Measurements from ENCODE around the gene IQGAP3.

IQGAP3 gene

GRCh38 chr1:156488566-156489165 lies 83.7 kb downstream of the IQGAP3 start:
- H4K91ac ChIP-seq (ENCODE audit: low read depth, low read length), result no peak overlapping the region
- H3K9me3 ChIP-seq (ENCODE audit: insufficient read depth, low read depth, low read length), result no peaks in the 10 kb centered on the region
- no peak overlapping the region for H2BK5ac ChIP-seq (ENCODE audit: low read depth, low read length, poor library complexity)

GRCh38 chr1:156487862-156488261 lies 84.5 kb downstream of the IQGAP3 start:
- Histone ChIP-seq H4K91ac (ENCODE audit: low read depth, low read length) (no peak overlapping the region), H3K9ac (ENCODE audit: low read length) (no peak overlapping the region), H3K4me3 (ENCODE audit: low read depth, low read length) (no peak overlapping the region), H3K14ac (ENCODE audit: low read length) (no peak overlapping the region), H2BK5ac (ENCODE audit: low read depth, low read length, poor library complexity) (no peak overlapping the region), H3K4me1 (ENCODE audit: control insufficient read depth in 1 of 2, insufficient read depth in 2 of 2, low read length in 2 of 2) (peaks cover 33 to 35% of the 10 kb centered on the region in 2 experiments), H3K27me3 (ENCODE audit: insufficient read depth, low read length) (no peaks in the 10 kb centered on the region), H3K23ac (ENCODE audit: low read length) (no peak overlapping the region), H3K79me1 (ENCODE audit: low read length) (no peaks in the 10 kb centered on the region), H2AK5ac (ENCODE audit: low read length) (no peak overlapping the region), H3K4me2 (ENCODE audit: low read length) (no peak overlapping the region), H3K9me3 (ENCODE audit: insufficient read depth, low read depth, low read length) (no peaks in the 10 kb centered on the region), H3K4ac (ENCODE audit: low read depth, low read length) (no peak overlapping the region), H4K8ac (ENCODE audit: low read depth, low read length) (no peak overlapping the region), H3K36me3 (ENCODE audit: control insufficient read depth in 1 of 2, insufficient read depth in 2 of 2, low read length in 2 of 2) (peaks cover 0 to 6% of the 10 kb centered on the region in 2 experiments), H3K27ac (ENCODE audit: low read depth, low read length) (no peak overlapping the region), H2BK12ac (ENCODE audit: low read length) (no peak overlapping the region), H4K12ac (ENCODE audit: low read depth, low read length) (no peak overlapping the region), H3K18ac (ENCODE audit: low read length) (no peak overlapping the region), H2BK120ac (ENCODE audit: insufficient read depth, low read length, poor library complexity) (no peak overlapping the region), H2AFZ (ENCODE audit: insufficient read depth, low read length, poor library complexity) (no peak overlapping the region), H3K79me2 (ENCODE audit: control insufficient read depth, insufficient read depth, low read length, poor library complexity) (no peaks in the 10 kb centered on the region)
- DNase-seq, result peak in 1 of 2 donors; percentile 33
- WGBS (ENCODE audit: extremely low coverage, insufficient coverage, insufficient read length), result no CpG with 5 or more reads among the region's 4 CpGs

More at GRCh38 chr1:156488566-156489165, 83.7 kb downstream of the IQGAP3 start:
- no peak overlapping the region for H2BK120ac ChIP-seq (ENCODE audit: insufficient read depth, low read length, poor library complexity)
- H3K4me2 ChIP-seq (ENCODE audit: low read length), result no peak overlapping the region
- no peak overlapping the region for H3K4me3 ChIP-seq (ENCODE audit: low read depth, low read length)
- H3K18ac ChIP-seq (ENCODE audit: low read length), result no peak overlapping the region
- H4K12ac ChIP-seq (ENCODE audit: low read depth, low read length), result no peak overlapping the region
- H3K23ac ChIP-seq (ENCODE audit: low read length), result no peak overlapping the region
- H3K14ac ChIP-seq (ENCODE audit: low read length), result no peak overlapping the region
- H3K36me3 ChIP-seq (ENCODE audit: control insufficient read depth in 1 of 2, insufficient read depth in 2 of 2, low read length in 2 of 2), result no peaks in the 10 kb centered on the region
- H2AFZ ChIP-seq (ENCODE audit: insufficient read depth, low read length, poor library complexity), result no peak overlapping the region
- H2BK12ac ChIP-seq (ENCODE audit: low read length), result no peak overlapping the region
- WGBS (ENCODE audit: extremely low coverage, insufficient coverage, insufficient read length), result no CpG with 5 or more reads among the region's 5 CpGs
- no peak overlapping the region for H3K9ac ChIP-seq (ENCODE audit: low read length)
- H3K4ac ChIP-seq (ENCODE audit: low read depth, low read length), result no peak overlapping the region
- no peak overlapping the region for H2AK5ac ChIP-seq (ENCODE audit: low read length)
- H3K27me3 ChIP-seq (ENCODE audit: insufficient read depth, low read length), result no peaks in the 10 kb centered on the region
- H3K4me1 ChIP-seq (ENCODE audit: control insufficient read depth in 1 of 2, insufficient read depth in 2 of 2, low read length in 2 of 2), result peaks cover 33 to 35% of the 10 kb centered on the region in 2 experiments
- DNase-seq, result peak; percentile 42 to 47
- H3K79me2 ChIP-seq (ENCODE audit: control insufficient read depth, insufficient read depth, low read length, poor library complexity), result no peaks in the 10 kb centered on the region
- H3K79me1 ChIP-seq (ENCODE audit: low read length), result no peaks in the 10 kb centered on the region
- H4K8ac ChIP-seq (ENCODE audit: low read depth, low read length), result no peak overlapping the region
- H3K27ac ChIP-seq (ENCODE audit: low read depth, low read length), result no peak overlapping the region

GRCh38 chr1:156486421-156487344 lies 85.7 kb downstream of the IQGAP3 start:
- Histone ChIP-seq H3K27me3 (ENCODE audit: insufficient read depth, low read length) (no peaks in the 10 kb centered on the region), H3K9ac (ENCODE audit: low read length) (no peak overlapping the region), H2AK5ac (ENCODE audit: low read length) (no peak overlapping the region), H3K27ac (ENCODE audit: low read depth, low read length) (no peak overlapping the region), H4K8ac (ENCODE audit: low read depth, low read length) (no peak overlapping the region), H3K36me3 (ENCODE audit: control insufficient read depth in 1 of 2, insufficient read depth in 2 of 2, low read length in 2 of 2) (peaks cover 9 to 17% of the 10 kb centered on the region in 2 experiments), H3K4me2 (ENCODE audit: low read length) (no peak overlapping the region), H3K79me2 (ENCODE audit: control insufficient read depth, insufficient read depth, low read length, poor library complexity) (no peaks in the 10 kb centered on the region), H3K79me1 (ENCODE audit: low read length) (no peaks in the 10 kb centered on the region), H2BK12ac (ENCODE audit: low read length) (no peak overlapping the region), H3K14ac (ENCODE audit: low read length) (no peak overlapping the region), H3K9me3 (ENCODE audit: insufficient read depth, low read depth, low read length) (peaks cover 4% of the 10 kb centered on the region), H3K4ac (ENCODE audit: low read depth, low read length) (no peak overlapping the region), H2BK5ac (ENCODE audit: low read depth, low read length, poor library complexity) (no peak overlapping the region), H2AFZ (ENCODE audit: insufficient read depth, low read length, poor library complexity) (no peak overlapping the region), H3K4me1 (ENCODE audit: control insufficient read depth in 1 of 2, insufficient read depth in 2 of 2, low read length in 2 of 2) (peaks cover 33 to 35% of the 10 kb centered on the region in 2 experiments), H3K4me3 (ENCODE audit: low read depth, low read length) (no peak overlapping the region), H2BK120ac (ENCODE audit: insufficient read depth, low read length, poor library complexity) (no peak overlapping the region), H4K91ac (ENCODE audit: low read depth, low read length) (no peak overlapping the region), H3K18ac (ENCODE audit: low read length) (no peak overlapping the region), H4K12ac (ENCODE audit: low read depth, low read length) (no peak overlapping the region), H3K23ac (ENCODE audit: low read length) (no peak overlapping the region)
- WGBS (ENCODE audit: extremely low coverage, insufficient coverage, insufficient read length), result no CpG with 5 or more reads among the region's 7 CpGs
- no peak for DNase-seq

- no peak overlapping the region for H3K23ac ChIP-seq (ENCODE audit: low read length)
- H2BK120ac ChIP-seq (ENCODE audit: insufficient read depth, low read length, poor library complexity), result no peak overlapping the region
- no peak overlapping the region for H3K9ac ChIP-seq (ENCODE audit: low read length)
- no peak overlapping the region for H3K4me2 ChIP-seq (ENCODE audit: low read length)
- DNase-seq, result no peak
- no peak overlapping the region for H3K4ac ChIP-seq (ENCODE audit: low read depth, low read length)
- H4K91ac ChIP-seq (ENCODE audit: low read depth, low read length), result no peak overlapping the region
- H3K4me3 ChIP-seq (ENCODE audit: low read depth, low read length), result no peak overlapping the region
- H3K27me3 ChIP-seq (ENCODE audit: insufficient read depth, low read length), result no peaks in the 10 kb centered on the region
- no peaks in the 10 kb centered on the region for H3K79me1 ChIP-seq (ENCODE audit: low read length)
- H3K14ac ChIP-seq (ENCODE audit: low read length), result no peak overlapping the region
- H3K79me2 ChIP-seq (ENCODE audit: control insufficient read depth, insufficient read depth, low read length, poor library complexity), result no peaks in the 10 kb centered on the region
- H2AFZ ChIP-seq (ENCODE audit: insufficient read depth, low read length, poor library complexity), result no peak overlapping the region
- H2BK5ac ChIP-seq (ENCODE audit: low read depth, low read length, poor library complexity), result no peak overlapping the region
- no peak overlapping the region for H2AK5ac ChIP-seq (ENCODE audit: low read length)
- H4K8ac ChIP-seq (ENCODE audit: low read depth, low read length), result no peak overlapping the region
- peaks cover 16 to 24% of the 10 kb centered on the region in 2 experiments for H3K36me3 ChIP-seq (ENCODE audit: control insufficient read depth in 1 of 2, insufficient read depth in 2 of 2, low read length in 2 of 2)
- no peak overlapping the region for H4K12ac ChIP-seq (ENCODE audit: low read depth, low read length)
- no peak overlapping the region for H3K18ac ChIP-seq (ENCODE audit: low read length)
- H3K9me3 ChIP-seq (ENCODE audit: insufficient read depth, low read depth, low read length), result peaks cover 4% of the 10 kb centered on the region
- peaks cover 33 to 35% of the 10 kb centered on the region in 2 experiments for H3K4me1 ChIP-seq (ENCODE audit: control insufficient read depth in 1 of 2, insufficient read depth in 2 of 2, low read length in 2 of 2)
- H3K27ac ChIP-seq (ENCODE audit: low read depth, low read length), result no peak overlapping the region
- H2BK12ac ChIP-seq (ENCODE audit: low read length), result no peak overlapping the region
- no CpG with 5 or more reads among the region's 3 CpGs for WGBS (ENCODE audit: extremely low coverage, insufficient coverage, insufficient read length)
Measured at GRCh38 chr1:156485984-156486383, 86.4 kb downstream of the IQGAP3 start.
